OCI-LY1 (cell line): ENCODE results near the gene AP3S1.

Experiments used
- H2AFZ ChIP-seq: fragments of 200-600 bp; sonication (generic), shearing (Covaris generic); 2 replicates; pipeline ENCODE4 v1.6.0; 2014; ENCODE audit warnings: antibody characterized with exemption, mild to moderate bottlenecking, low read length
- H3F3A ChIP-seq: fragments of 200-600 bp; sonication (generic), shearing (Covaris generic); 2 replicates; pipeline ENCODE4 v1.6.0; 2014; ENCODE audit warnings: mild to moderate bottlenecking, antibody characterized with exemption, low read length, moderate library complexity; ENCODE audit not compliant: insufficient read depth
- H3K27ac ChIP-seq: fragments of 200-600 bp; sonication (generic); 2 replicates; pipeline ENCODE4 v1.5.1; 2014; ENCODE audit warnings: low read length, mixed run types, mild to moderate bottlenecking, low read depth; ENCODE audit not compliant: poor library complexity, severe bottlenecking
- H3K27me3 ChIP-seq: fragments of 200-600 bp; sonication (generic); 2 replicates; pipeline ENCODE4 v1.6.0; 2014; ENCODE audit warnings: antibody characterized with exemption, mild to moderate bottlenecking, low read length, moderate library complexity; ENCODE audit not compliant: insufficient read depth
- H3K36me3 ChIP-seq: fragments of 200-600 bp; sonication (generic); 2 replicates; pipeline ENCODE4 v1.6.1; 2014; ENCODE audit warnings: mild to moderate bottlenecking, antibody characterized with exemption, low read length, moderate library complexity, mixed read lengths; ENCODE audit not compliant: insufficient read depth
- H3K4me1 ChIP-seq: fragments of 200-600 bp; sonication (generic); 2 replicates; pipeline ENCODE4 v1.5.1; 2014; ENCODE audit warnings: mild to moderate bottlenecking, low read length, moderate library complexity; ENCODE audit not compliant: insufficient read depth, severe bottlenecking
- H3K4me2 ChIP-seq: fragments of 200-600 bp; sonication (generic), shearing (Covaris generic); 2 replicates; pipeline ENCODE4 v1.6.1; 2014; ENCODE audit warnings: low read length
- H3K4me3 ChIP-seq: fragments of 200-600 bp; sonication (generic); 2 replicates; pipeline ENCODE4 v1.5.1; 2014; ENCODE audit warnings: low read length, low read depth, mild to moderate bottlenecking, mixed read lengths; ENCODE audit not compliant: poor library complexity, severe bottlenecking
- H3K79me2 ChIP-seq: fragments of 200-600 bp; shearing (Covaris generic); 2 replicates; pipeline ENCODE4 v1.6.1; 2016; ENCODE audit warnings: mixed run types, low read length, mixed read lengths; ENCODE audit not compliant: insufficient read depth
- H3K9ac ChIP-seq: fragments of 200-600 bp; sonication (generic), shearing (Covaris generic); 2 replicates; pipeline ENCODE4 v1.6.1; 2014; ENCODE audit warnings: mild to moderate bottlenecking, low read length, mixed read lengths
- H3K9me2 ChIP-seq: fragments of 200-600 bp; sonication (generic), shearing (Covaris generic); 2 replicates; pipeline ENCODE4 v1.6.1; 2014; ENCODE audit warnings: low read depth, mild to moderate bottlenecking, low read length, mixed read lengths
- H3K9me3 ChIP-seq: fragments of 200-600 bp; shearing (Covaris generic); 2 replicates; pipeline ENCODE4 v1.6.1; 2014; ENCODE audit warnings: low read length, mixed read lengths
- H4K20me1 ChIP-seq: fragments of 200-600 bp; sonication (generic), shearing (Covaris generic); 2 replicates; pipeline ENCODE4 v1.6.0; 2016; ENCODE audit warnings: mild to moderate bottlenecking, low read length; ENCODE audit not compliant: insufficient read depth
- CTCF ChIP-seq: fragments of 200-600 bp; sonication (generic), shearing (Covaris generic); IDR thresholded peaks from 2 replicates; pipeline ENCODE4 v1.5.1; 2017; ENCODE audit warnings: mild to moderate bottlenecking, antibody characterized with exemption, low read length, moderate library complexity, mixed read lengths
- EZH2 ChIP-seq: fragments of 200-600 bp; sonication (generic), shearing (Covaris generic); IDR thresholded peaks from 2 replicates; pipeline ENCODE4 v1.8.0; 2017; ENCODE audit warnings: borderline replicate concordance, mixed run types, mild to moderate bottlenecking, antibody characterized with exemption, low read length, moderate library complexity, mixed read lengths

Gene AP3S1

DNA sequence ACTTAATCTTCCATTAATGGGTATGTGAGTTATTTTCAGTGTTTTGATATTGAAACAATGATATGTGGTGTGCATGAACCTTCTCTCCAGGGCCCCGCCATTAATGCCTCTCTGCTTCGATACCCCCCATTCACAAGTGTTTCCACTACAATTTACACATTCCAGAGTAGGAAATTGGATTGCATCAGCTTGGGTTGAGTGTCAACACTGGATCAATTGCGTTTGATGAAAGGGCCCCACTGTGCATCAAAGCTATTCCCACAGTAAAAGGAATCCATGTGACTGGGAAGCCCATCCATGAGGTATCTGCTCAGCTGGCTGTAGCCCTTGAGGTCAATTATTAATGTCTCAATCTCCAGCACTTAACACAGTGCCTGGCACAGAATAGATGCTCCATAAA is 102.8 kb downstream of the AP3S1 start:
- H3K9me2 ChIP-seq, result no peaks in the 10 kb centered on the region
- H3K27me3 ChIP-seq, result no peaks in the 10 kb centered on the region; the same call in 1 of the 2 replicates
- no peak overlapping the region for H3K9ac ChIP-seq
- H3K27ac ChIP-seq, result no peak overlapping the region
- H3K9me3 ChIP-seq, result no peaks in the 10 kb centered on the region
- H3K4me1 ChIP-seq, result no peaks in the 10 kb centered on the region
- no peaks in the 10 kb centered on the region for H3F3A ChIP-seq
- H4K20me1 ChIP-seq, result no peaks in the 10 kb centered on the region
- H3K4me2 ChIP-seq, result no peak overlapping the region
- H3K4me3 ChIP-seq, result no peak overlapping the region
- no peaks in the 10 kb centered on the region for H3K36me3 ChIP-seq
- no peaks in the 10 kb centered on the region for H3K79me2 ChIP-seq
- no peak for TF ChIP-seq EZH2
- TF ChIP-seq CTCF, result no peak
- no peak overlapping the region for H2AFZ ChIP-seq

GRCh38 chr5:115946655-115947054 is 104.9 kb downstream of the AP3S1 start:
- H3K36me3 ChIP-seq, result no peaks in the 10 kb centered on the region
- H3K79me2 ChIP-seq, result no peaks in the 10 kb centered on the region
- H3K27ac ChIP-seq, result no peak overlapping the region
- no peaks in the 10 kb centered on the region; the same call in 1 of the 2 replicates for H3K27me3 ChIP-seq
- H3K9ac ChIP-seq, result no peak overlapping the region
- no peaks in the 10 kb centered on the region for H3K9me3 ChIP-seq
- H3K4me3 ChIP-seq, result no peak overlapping the region
- TF ChIP-seq EZH2 (no peak), CTCF (no peak)
- H3F3A ChIP-seq, result no peaks in the 10 kb centered on the region
- no peak overlapping the region for H2AFZ ChIP-seq
- H4K20me1 ChIP-seq, result no peaks in the 10 kb centered on the region
- H3K4me2 ChIP-seq, result no peak overlapping the region
- H3K4me1 ChIP-seq, result no peaks in the 10 kb centered on the region
- no peaks in the 10 kb centered on the region for H3K9me2 ChIP-seq

DNA sequence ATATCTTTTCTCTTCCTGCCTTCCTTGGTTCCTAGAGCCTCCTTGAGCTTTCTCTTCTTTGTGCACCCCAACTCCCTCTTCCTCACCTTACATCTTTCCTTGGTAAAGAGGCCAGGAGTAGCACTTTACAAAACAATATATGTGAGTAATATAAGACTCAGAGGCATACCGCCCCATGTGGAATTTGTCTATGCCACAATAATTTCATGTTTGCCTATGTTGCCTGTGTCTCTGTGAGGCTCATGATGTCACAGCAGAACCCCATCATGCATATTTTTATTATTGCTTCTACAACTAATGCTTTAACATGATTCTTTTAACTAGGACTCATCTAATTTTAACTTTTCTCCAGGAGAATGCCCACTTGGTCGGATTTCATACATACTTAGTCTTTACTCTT is 105.5 kb downstream of the AP3S1 start:
- H3K4me1 ChIP-seq, result no peaks in the 10 kb centered on the region
- no peaks in the 10 kb centered on the region; the same call in 1 of the 2 replicates for H3K27me3 ChIP-seq
- no peak overlapping the region for H3K4me3 ChIP-seq
- no peak overlapping the region for H3K9ac ChIP-seq
- H3K9me3 ChIP-seq, result no peaks in the 10 kb centered on the region
- no peaks in the 10 kb centered on the region for H3K36me3 ChIP-seq
- no peak overlapping the region for H3K4me2 ChIP-seq
- H2AFZ ChIP-seq, result no peak overlapping the region
- no peaks in the 10 kb centered on the region for H3F3A ChIP-seq
- no peak overlapping the region for H3K27ac ChIP-seq
- H4K20me1 ChIP-seq, result no peaks in the 10 kb centered on the region
- no peaks in the 10 kb centered on the region for H3K79me2 ChIP-seq
- no peak for TF ChIP-seq CTCF
- TF ChIP-seq EZH2, result no peak
- no peaks in the 10 kb centered on the region for H3K9me2 ChIP-seq
